Measurements from ENCODE around the gene CACNA2D3.

CACNA2D3 gene

GRCh38 chr3:54171509-54171908 lies 49.2 kb downstream of the CACNA2D3 start:
- DNase-seq (ENCODE audit: low read depth in 3 of 3), result no peak

GRCh38 chr3:54171951-54172350 lies 49.6 kb downstream of the CACNA2D3 start:
- DNase-seq (ENCODE audit: low read depth in 3 of 3), result no peak

- no peak for DNase-seq (ENCODE audit: low read depth in 3 of 3)
Observed at GRCh38 chr3:54173371-54173770, 51.0 kb downstream of the CACNA2D3 start.

- no peak for DNase-seq (ENCODE audit: low read depth in 3 of 3)
Observed at GRCh38 chr3:54176106-54176505, 53.8 kb downstream of the CACNA2D3 start.

- DNase-seq (ENCODE audit: low read depth in 3 of 3), result no peak
Observed at GRCh38 chr3:54177816-54178215, 55.5 kb downstream of the CACNA2D3 start.

GRCh38 chr3:54178376-54178775 lies 56.0 kb downstream of the CACNA2D3 start:
- no peak for DNase-seq (ENCODE audit: low read depth in 3 of 3)

- no peak for DNase-seq (ENCODE audit: low read depth in 3 of 3)
Observed at GRCh38 chr3:54180921-54181320, 58.6 kb downstream of the CACNA2D3 start.

- no peak for DNase-seq (ENCODE audit: low read depth in 3 of 3)
Observed at GRCh38 chr3:54182242-54182641, 59.9 kb downstream of the CACNA2D3 start.

GRCh38 chr3:54185740-54186139 lies 63.4 kb downstream of the CACNA2D3 start:
- DNase-seq (ENCODE audit: low read depth in 3 of 3), result no peak

- DNase-seq (ENCODE audit: low read depth in 3 of 3), result peak in 1 of 3 experiments; percentile 6
Observed at GRCh38 chr3:54188176-54188791, 65.9 kb downstream of the CACNA2D3 start.

- DNase-seq (ENCODE audit: low read depth in 3 of 3), result no peak
Observed at GRCh38 chr3:54191220-54191619, 68.9 kb downstream of the CACNA2D3 start.

- DNase-seq (ENCODE audit: low read depth in 3 of 3), result no peak
Observed at GRCh38 chr3:54192026-54192425, 69.7 kb downstream of the CACNA2D3 start.

GRCh38 chr3:54193093-54193492 lies 70.7 kb downstream of the CACNA2D3 start:
- no peak for DNase-seq (ENCODE audit: low read depth in 3 of 3)

GRCh38 chr3:54196360-54196991 lies 74.1 kb downstream of the CACNA2D3 start:
- DNase-seq (ENCODE audit: low read depth in 3 of 3), result no peak

- DNase-seq (ENCODE audit: low read depth in 3 of 3), result no peak
Observed at GRCh38 chr3:54197509-54197908, 75.2 kb downstream of the CACNA2D3 start.

- no peak for DNase-seq (ENCODE audit: low read depth in 3 of 3)
Observed at GRCh38 chr3:54198556-54198955, 76.2 kb downstream of the CACNA2D3 start.

GRCh38 chr3:54202054-54202453 lies 79.7 kb downstream of the CACNA2D3 start:
- no peak for DNase-seq (ENCODE audit: low read depth in 3 of 3)

- DNase-seq (ENCODE audit: low read depth in 3 of 3), result no peak
Observed at GRCh38 chr3:54202651-54203248, 80.4 kb downstream of the CACNA2D3 start.

GRCh38 chr3:54206874-54207273 lies 84.5 kb downstream of the CACNA2D3 start:
- no peak for DNase-seq (ENCODE audit: low read depth in 3 of 3)

- DNase-seq (ENCODE audit: low read depth in 3 of 3), result no peak
Observed at GRCh38 chr3:54211097-54211496, 88.7 kb downstream of the CACNA2D3 start.

- no peak for DNase-seq (ENCODE audit: low read depth in 3 of 3)
Observed at GRCh38 chr3:54212723-54213122, 90.4 kb downstream of the CACNA2D3 start.

GRCh38 chr3:54213907-54214306 lies 91.6 kb downstream of the CACNA2D3 start:
- no peak for DNase-seq (ENCODE audit: low read depth in 3 of 3)

- no peak for DNase-seq (ENCODE audit: low read depth in 3 of 3)
Observed at GRCh38 chr3:54214845-54215244, 92.5 kb downstream of the CACNA2D3 start.
